Measurements from ENCODE around the gene CIZ1.

Gene CIZ1

DNA sequence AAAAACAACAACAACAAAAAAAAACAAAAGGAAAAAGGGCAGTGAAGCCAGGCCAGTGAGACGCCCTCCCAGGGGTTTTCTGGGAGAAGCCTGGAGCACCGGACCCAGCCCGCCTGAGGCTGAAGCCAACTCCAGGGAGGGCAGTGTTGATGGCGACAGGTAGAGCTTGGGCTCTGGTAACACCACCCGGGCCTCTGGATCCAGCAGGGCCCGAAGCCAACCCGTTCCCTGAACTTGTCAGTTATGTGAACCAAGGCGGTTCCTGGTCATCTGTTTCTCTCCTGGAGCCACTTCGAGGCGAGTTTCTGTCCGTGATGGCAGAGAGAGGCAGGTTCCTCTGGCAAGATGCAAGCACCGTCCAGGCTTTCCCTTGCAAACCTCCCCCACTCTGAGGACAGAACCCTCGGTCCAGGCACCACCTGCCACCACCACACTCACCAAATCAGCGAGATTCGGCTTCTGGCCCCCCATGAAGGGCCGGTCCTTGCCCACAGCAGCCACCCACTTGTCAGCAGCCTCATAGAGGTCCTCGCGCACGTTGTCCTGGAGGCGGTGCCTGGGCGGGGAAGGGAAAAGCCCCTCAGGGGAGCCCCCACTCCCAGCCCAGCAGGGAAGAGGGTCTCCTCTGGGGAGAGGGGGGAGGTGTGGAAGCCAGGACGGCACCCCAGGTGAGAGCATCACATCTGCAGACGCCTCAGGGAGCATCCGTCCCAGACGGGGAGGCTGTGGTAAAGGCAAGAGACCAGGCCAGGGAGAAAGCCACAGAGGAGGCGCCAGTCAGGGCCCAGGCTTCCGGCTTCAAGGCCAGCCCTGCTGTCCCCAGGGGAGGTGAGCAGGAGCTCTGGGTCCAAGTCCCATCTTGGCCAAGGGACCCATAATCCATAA lies 69.2 kb downstream of the CIZ1 start:
- no peak overlapping the region for H2BK15ac ChIP-seq (ENCODE audit: low read length)
- H4K8ac ChIP-seq (ENCODE audit: low read depth, low read length) = no peak overlapping the region
- no peak overlapping the region for H2AK5ac ChIP-seq (ENCODE audit: low read depth, low read length)
- no peaks in the 10 kb centered on the region for H3K27me3 ChIP-seq (ENCODE audit: control insufficient read depth in 3 of 3, insufficient read depth in 3 of 3, low read depth in 1 of 3, low read length in 3 of 3)
- no CpG with 5 or more reads among the region's 27 CpGs for WGBS, 2 donors (ENCODE audit: extremely low coverage in 2 of 2, insufficient read length in 2 of 2, insufficient replicate concordance in 1 of 2)
- H3K9ac ChIP-seq (ENCODE audit: low read depth, low read length, poor library complexity) = no peak overlapping the region
- H3K9me3 ChIP-seq (replicated peaks in 1 of 2; ENCODE audit: control insufficient read depth in 2 of 2, insufficient read depth in 1 of 2, low read depth in 1 of 2, low read length in 2 of 2) = no peaks in the 10 kb centered on the region
- no peak for DNase-seq (ENCODE audit: low spot score)
- no peak overlapping the region for H3K4ac ChIP-seq (ENCODE audit: low read length)
- no peak overlapping the region for H3K23ac ChIP-seq (ENCODE audit: low read depth, low read length, poor library complexity)
- peaks cover 7% of the 10 kb centered on the region for H3K79me1 ChIP-seq (ENCODE audit: low read depth, low read length)
- no peak overlapping the region for H3K18ac ChIP-seq (ENCODE audit: low read length)
- H2BK12ac ChIP-seq (ENCODE audit: low read length) = no peak overlapping the region
- H3K4me1 ChIP-seq (ENCODE audit: control insufficient read depth in 2 of 2, insufficient read depth in 1 of 2, low read depth in 1 of 2, low read length in 2 of 2) = peaks cover 4 to 15% of the 10 kb centered on the region in 2 donors
- H3K27ac ChIP-seq (replicated peaks; ENCODE audit: low read length) = no peak overlapping the region
- H3K14ac ChIP-seq (ENCODE audit: low read length) = no peak overlapping the region
- H3K4me3 ChIP-seq (ENCODE audit: low read length in 2 of 2) = no peak overlapping the region
- H2BK5ac ChIP-seq (ENCODE audit: low read length) = no peak overlapping the region
- peaks cover 22 to 47% of the 10 kb centered on the region in 2 donors for H3K36me3 ChIP-seq (replicated peaks in 1 of 2; ENCODE audit: control insufficient read depth in 2 of 2, insufficient read depth in 2 of 2, low read length in 2 of 2)
- no peak overlapping the region for H3K4me2 ChIP-seq (ENCODE audit: insufficient read depth, low read length, poor library complexity, severe bottlenecking)
- no peak overlapping the region for H4K91ac ChIP-seq (ENCODE audit: low read depth, low read length, poor library complexity)
- H2AFZ ChIP-seq (ENCODE audit: low read length) = no peak overlapping the region
- no peak overlapping the region for H2BK120ac ChIP-seq (ENCODE audit: low read depth, low read length)

DNA sequence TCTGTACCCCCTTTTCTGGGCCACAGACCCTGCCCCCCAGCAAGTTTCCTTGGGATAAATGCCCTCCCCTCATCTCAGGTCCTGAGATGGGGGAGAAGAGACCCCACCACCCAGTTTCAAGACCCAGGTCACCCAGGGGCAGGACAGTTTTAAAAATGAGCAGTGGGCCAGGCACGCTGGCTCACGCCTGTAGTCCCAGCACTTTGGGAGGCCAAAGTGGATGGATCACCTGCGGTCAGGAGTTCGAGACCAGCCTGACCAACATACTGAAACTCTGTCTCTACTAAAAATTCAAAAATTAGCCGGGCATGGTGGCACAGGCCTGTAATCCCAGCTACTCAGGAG lies 69.9 kb downstream of the CIZ1 start:
- no peak overlapping the region for H3K18ac ChIP-seq (ENCODE audit: low read length)
- peak overlapping the region; percentile 56 for H3K14ac ChIP-seq (ENCODE audit: low read length)
- H3K27ac ChIP-seq (replicated peaks; ENCODE audit: low read length) = no peak overlapping the region
- no peak overlapping the region for H2BK5ac ChIP-seq (ENCODE audit: low read length)
- no peak overlapping the region for H2BK15ac ChIP-seq (ENCODE audit: low read length)
- H3K4me3 ChIP-seq (ENCODE audit: low read length in 2 of 2) = no peak overlapping the region
- no peak overlapping the region for H2BK120ac ChIP-seq (ENCODE audit: low read depth, low read length)
- H3K27me3 ChIP-seq (ENCODE audit: control insufficient read depth in 3 of 3, insufficient read depth in 3 of 3, low read depth in 1 of 3, low read length in 3 of 3) = no peaks in the 10 kb centered on the region
- H3K36me3 ChIP-seq (replicated peaks in 1 of 2; ENCODE audit: control insufficient read depth in 2 of 2, insufficient read depth in 2 of 2, low read length in 2 of 2) = peaks cover 22 to 47% of the 10 kb centered on the region in 2 donors
- H4K91ac ChIP-seq (ENCODE audit: low read depth, low read length, poor library complexity) = no peak overlapping the region
- no CpG with 5 or more reads among the region's 5 CpGs for WGBS, 2 donors (ENCODE audit: extremely low coverage in 2 of 2, insufficient read length in 2 of 2, insufficient replicate concordance in 1 of 2)
- H3K9ac ChIP-seq (ENCODE audit: low read depth, low read length, poor library complexity) = no peak overlapping the region
- no peak overlapping the region for H2AFZ ChIP-seq (ENCODE audit: low read length)
- no peak overlapping the region for H2BK12ac ChIP-seq (ENCODE audit: low read length)
- DNase-seq (ENCODE audit: low spot score) = no peak
- H3K9me3 ChIP-seq (replicated peaks in 1 of 2; ENCODE audit: control insufficient read depth in 2 of 2, insufficient read depth in 1 of 2, low read depth in 1 of 2, low read length in 2 of 2) = no peaks in the 10 kb centered on the region
- no peak overlapping the region for H3K4me2 ChIP-seq (ENCODE audit: insufficient read depth, low read length, poor library complexity, severe bottlenecking)
- no peak overlapping the region for H3K23ac ChIP-seq (ENCODE audit: low read depth, low read length, poor library complexity)
- H4K8ac ChIP-seq (ENCODE audit: low read depth, low read length) = no peak overlapping the region
- H2AK5ac ChIP-seq (ENCODE audit: low read depth, low read length) = no peak overlapping the region
- no peak overlapping the region for H3K4ac ChIP-seq (ENCODE audit: low read length)
- H3K4me1 ChIP-seq (ENCODE audit: control insufficient read depth in 2 of 2, insufficient read depth in 1 of 2, low read depth in 1 of 2, low read length in 2 of 2) = peaks cover 4 to 13% of the 10 kb centered on the region in 2 donors
- H3K79me1 ChIP-seq (ENCODE audit: low read depth, low read length) = peaks cover 7% of the 10 kb centered on the region

DNA sequence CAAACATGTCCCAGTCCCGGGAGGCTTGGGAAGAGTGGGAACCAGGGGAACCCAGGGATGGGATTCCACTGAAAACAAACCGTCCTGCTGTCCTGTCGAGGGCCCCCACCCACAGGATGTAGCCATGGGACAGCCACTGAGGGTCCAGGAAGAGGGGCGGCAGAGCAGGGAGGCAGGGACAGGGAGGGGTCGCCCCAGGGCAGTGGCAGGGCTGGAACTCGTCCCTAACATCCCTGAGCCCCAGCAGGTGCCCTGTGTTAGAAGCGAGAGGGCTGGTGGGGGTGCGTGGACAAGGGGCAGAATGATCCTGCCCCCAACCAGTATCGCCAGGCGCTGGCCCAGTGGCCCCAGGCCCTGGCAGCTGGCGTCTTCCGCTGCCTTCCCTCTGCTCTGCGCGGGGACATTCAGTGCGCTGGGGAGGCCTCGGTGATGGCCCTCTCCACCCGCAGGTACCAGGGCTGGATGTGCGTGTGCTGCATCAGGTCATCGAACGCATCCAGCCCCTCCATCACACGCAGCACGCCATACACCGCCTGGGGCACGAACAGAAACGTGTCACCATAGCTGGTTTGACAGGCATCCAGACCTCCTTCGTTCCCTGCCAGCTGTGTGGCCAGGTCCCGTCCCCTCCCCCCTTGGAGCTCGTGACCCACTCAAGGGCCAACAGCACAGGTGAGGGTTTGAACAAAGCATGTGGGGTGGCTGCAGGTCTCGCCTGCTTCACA lies 70.5 kb downstream of the CIZ1 start:
- Histone ChIP-seq H4K91ac (ENCODE audit: low read depth, low read length, poor library complexity) (no peak overlapping the region), H4K8ac (ENCODE audit: low read depth, low read length) (no peak overlapping the region), H2AFZ (ENCODE audit: low read length) (no peak overlapping the region), H3K79me1 (ENCODE audit: low read depth, low read length) (peaks cover 7% of the 10 kb centered on the region), H3K36me3 (replicated peaks in 1 of 2; ENCODE audit: control insufficient read depth in 2 of 2, insufficient read depth in 2 of 2, low read length in 2 of 2) (peaks cover 22 to 47% of the 10 kb centered on the region in 2 donors), H3K14ac (ENCODE audit: low read length) (peak overlapping the region; percentile 56), H3K4me2 (ENCODE audit: insufficient read depth, low read length, poor library complexity, severe bottlenecking) (no peak overlapping the region), H3K4me1 (ENCODE audit: control insufficient read depth in 2 of 2, insufficient read depth in 1 of 2, low read depth in 1 of 2, low read length in 2 of 2) (peaks cover 4 to 9% of the 10 kb centered on the region in 2 donors), H3K9ac (ENCODE audit: low read depth, low read length, poor library complexity) (peak overlapping the region; percentile 50), H3K18ac (ENCODE audit: low read length) (no peak overlapping the region), H3K4me3 (ENCODE audit: low read length in 2 of 2) (peak overlapping the region in 1 of 2 donors; percentile 24), H2BK5ac (ENCODE audit: low read length) (no peak overlapping the region), H2BK15ac (ENCODE audit: low read length) (no peak overlapping the region), H3K27me3 (ENCODE audit: control insufficient read depth in 3 of 3, insufficient read depth in 3 of 3, low read depth in 1 of 3, low read length in 3 of 3) (no peaks in the 10 kb centered on the region), H2BK12ac (ENCODE audit: low read length) (no peak overlapping the region), H3K9me3 (replicated peaks in 1 of 2; ENCODE audit: control insufficient read depth in 2 of 2, insufficient read depth in 1 of 2, low read depth in 1 of 2, low read length in 2 of 2) (no peaks in the 10 kb centered on the region), H2AK5ac (ENCODE audit: low read depth, low read length) (no peak overlapping the region), H3K27ac (replicated peaks; ENCODE audit: low read length) (no peak overlapping the region), H2BK120ac (ENCODE audit: low read depth, low read length) (no peak overlapping the region), H3K23ac (ENCODE audit: low read depth, low read length, poor library complexity) (no peak overlapping the region), H3K4ac (ENCODE audit: low read length) (no peak overlapping the region)
- no CpG with 5 or more reads among the region's 29 CpGs for WGBS, 2 donors (ENCODE audit: extremely low coverage in 2 of 2, insufficient read length in 2 of 2, insufficient replicate concordance in 1 of 2)
- no peak for DNase-seq (ENCODE audit: low spot score)

DNA sequence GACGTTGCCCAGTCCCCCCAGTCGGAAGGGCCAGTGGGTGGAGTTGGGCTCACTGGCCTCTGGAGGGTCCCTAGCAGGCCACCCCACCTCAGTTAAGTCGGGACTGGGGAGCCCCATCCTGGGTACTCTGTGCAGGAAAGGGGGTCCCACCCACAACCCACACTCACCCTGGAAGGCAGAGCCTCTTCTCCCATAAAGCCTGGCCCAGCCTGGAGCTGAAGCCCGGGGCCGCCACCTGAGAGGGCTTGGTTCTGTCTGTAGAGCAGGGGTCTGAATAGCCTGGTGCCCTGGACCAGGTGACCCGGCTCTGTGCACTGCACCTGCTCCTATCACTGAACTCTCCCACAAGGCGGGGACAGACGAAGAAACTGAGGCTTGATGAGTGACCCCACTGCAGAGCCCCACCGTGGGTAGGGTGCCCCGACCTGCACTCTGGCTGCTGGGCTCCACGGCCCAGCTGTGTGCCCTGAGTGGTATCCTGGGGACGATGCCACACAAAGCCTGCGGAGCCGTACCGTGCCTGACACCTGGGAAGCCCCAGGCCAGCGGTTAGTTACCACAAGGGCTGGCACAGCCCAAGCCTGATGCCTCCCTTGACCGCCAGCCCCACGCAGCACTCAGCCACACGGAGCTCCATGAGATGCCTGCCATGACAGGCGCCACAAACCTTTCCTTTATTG lies 71.2 kb downstream of the CIZ1 start:
- Histone ChIP-seq H2BK12ac (ENCODE audit: low read length) (no peak overlapping the region), H4K91ac (ENCODE audit: low read depth, low read length, poor library complexity) (no peak overlapping the region), H3K27ac (replicated peaks; ENCODE audit: low read length) (no peak overlapping the region), H2BK120ac (ENCODE audit: low read depth, low read length) (no peak overlapping the region), H2BK15ac (ENCODE audit: low read length) (no peak overlapping the region), H2BK5ac (ENCODE audit: low read length) (no peak overlapping the region), H3K27me3 (ENCODE audit: control insufficient read depth in 3 of 3, insufficient read depth in 3 of 3, low read depth in 1 of 3, low read length in 3 of 3) (no peaks in the 10 kb centered on the region), H2AFZ (ENCODE audit: low read length) (no peak overlapping the region), H4K8ac (ENCODE audit: low read depth, low read length) (no peak overlapping the region), H3K18ac (ENCODE audit: low read length) (no peak overlapping the region), H3K4me2 (ENCODE audit: insufficient read depth, low read length, poor library complexity, severe bottlenecking) (no peak overlapping the region), H3K9ac (ENCODE audit: low read depth, low read length, poor library complexity) (no peak overlapping the region), H3K9me3 (replicated peaks in 1 of 2; ENCODE audit: control insufficient read depth in 2 of 2, insufficient read depth in 1 of 2, low read depth in 1 of 2, low read length in 2 of 2) (no peaks in the 10 kb centered on the region), H3K36me3 (replicated peaks in 1 of 2; ENCODE audit: control insufficient read depth in 2 of 2, insufficient read depth in 2 of 2, low read length in 2 of 2) (peaks cover 22 to 40% of the 10 kb centered on the region in 2 donors), H3K4me1 (ENCODE audit: control insufficient read depth in 2 of 2, insufficient read depth in 1 of 2, low read depth in 1 of 2, low read length in 2 of 2) (peaks cover 4 to 7% of the 10 kb centered on the region in 2 donors), H3K4me3 (ENCODE audit: low read length in 2 of 2) (no peak overlapping the region), H3K4ac (ENCODE audit: low read length) (no peak overlapping the region), H2AK5ac (ENCODE audit: low read depth, low read length) (no peak overlapping the region), H3K23ac (ENCODE audit: low read depth, low read length, poor library complexity) (no peak overlapping the region), H3K79me1 (ENCODE audit: low read depth, low read length) (peaks cover 7% of the 10 kb centered on the region), H3K14ac (ENCODE audit: low read length) (no peak overlapping the region)
- DNase-seq (ENCODE audit: low spot score) = no peak
- no CpG with 5 or more reads among the region's 20 CpGs for WGBS, 2 donors (ENCODE audit: extremely low coverage in 2 of 2, insufficient read length in 2 of 2, insufficient replicate concordance in 1 of 2)

All from neuronal stem cell (in vitro differentiated cells).